HepG2 (cell line): Measurements from ENCODE around the gene CCDC50. TPM values are rescaled to one million over a fixed set of nuclear protein-coding genes. Genes with fewer than 3 reads are reported as not detected.
A peak's percentile ranks its signal among the peaks of the same experiment; 100 is the strongest.

Source experiments
- ATAC-seq: fragments of 200-7000 bp; cut with Tn5 transposase; 3 replicates; pipeline ENCODE4 v1.9.1; 2020; ENCODE audit warnings: mild to moderate bottlenecking, moderate library complexity
- BruUV-seq: library from RNA; stranded (reverse); fragments of 400-500 nt; replicated peaks from 2 replicates; lab custom pipeline; 2021; lab: Mats Ljungman, UMichigan
- CTCF ChIA-PET: fragments of 300-600 bp; formaldehyde crosslinking; extraction: SDS; loops from one replicate; lab custom pipeline; 2021; ENCODE audit warnings: low total read pairs, inconsistent platforms, low intra/inter-chr PET ratio; lab: Yijun Ruan, JAX
- POLR2A ChIA-PET: fragments of 350-600 bp; sonication (Branson Sonifier 250); formaldehyde crosslinking; loops from one replicate; lab custom pipeline; 2020; ENCODE audit warnings: antibody characterized with exemption, inconsistent platforms; lab: Yijun Ruan, JAX
- DNase-seq: peaks from one replicate; pipeline ENCODE4 v3.0.0-alpha.2; 2015; ENCODE audit warnings: low spot score
- FAIRE-seq: peaks from 3 replicates; lab custom pipeline; 2011; peaks lifted over from hg19 to GRCh38; lab: Jason Lieb, UNC
- H2AFZ ChIP-seq: one replicate; pipeline ENCODE4 v1.6.1; 2011; ENCODE audit warnings: low read length, inconsistent platforms
- H3K27ac ChIP-seq: fragments of 300-600 bp; 3 replicates; pipeline ENCODE4 v1.8.0; 2011; ENCODE audit warnings: mixed run types, mild to moderate bottlenecking, mixed read lengths, low read length, inconsistent platforms; ENCODE audit not compliant: insufficient read depth; ENCODE audit errors: extremely low read length
- H3K27me3 ChIP-seq, 2 experiments: fragments of 200-600 bp in 1 of 2; 2 replicates in 1 of 2; 3 replicates in 1 of 2; pipeline versions ENCODE4 v1.6.0 to v1.8.0; 2011; ENCODE audit warnings: low read length in 2 of 2, mild to moderate bottlenecking in 2 of 2, moderate library complexity in 2 of 2, inconsistent platforms in 1 of 2; ENCODE audit not compliant: insufficient read depth in 2 of 2, control insufficient read depth in 1 of 2
- H3K36me3 ChIP-seq, 2 experiments: fragments of 200-600 bp in 1 of 2; replicated peaks in 1 of 2; 2 replicates in 1 of 2; 3 replicates in 1 of 2; pipeline versions ENCODE4 v1.5.1 to v1.8.0; 2011; ENCODE audit warnings: low read length in 2 of 2, inconsistent platforms in 1 of 2; ENCODE audit not compliant: insufficient read depth in 2 of 2, control insufficient read depth in 1 of 2
- H3K4me1 ChIP-seq: 2 replicates; pipeline ENCODE4 v1.5.1; 2012; ENCODE audit warnings: low read length, inconsistent platforms; ENCODE audit not compliant: insufficient read depth
- H3K4me2 ChIP-seq: 2 replicates; pipeline ENCODE4 v1.6.0; 2011; ENCODE audit warnings: low read depth, low read length, inconsistent platforms
- H3K4me3 ChIP-seq, 3 experiments: fragments of 200-600 bp in 1 of 3; sonication (generic), shearing (Covaris generic) in 1 of 3; replicated peaks in 1 of 3; 2 replicates each; pipeline ENCODE4 v1.5.1; 2011 to 2016; ENCODE audit warnings: low read length in 3 of 3, inconsistent platforms in 2 of 3, low read depth in 2 of 3, mild to moderate bottlenecking in 2 of 3, control low read depth in 1 of 3, mixed read lengths in 1 of 3; ENCODE audit not compliant: insufficient read depth in 1 of 3
- H3K79me2 ChIP-seq: one replicate; pipeline ENCODE4 v1.6.1; 2011; ENCODE audit warnings: low read length, inconsistent platforms; ENCODE audit not compliant: insufficient read depth
- H3K9ac ChIP-seq: 2 replicates; pipeline ENCODE4 v1.6.0; 2011; ENCODE audit warnings: mild to moderate bottlenecking, low read depth, low read length, inconsistent platforms; ENCODE audit not compliant: insufficient read depth
- H3K9me3 ChIP-seq: 2 replicates; pipeline ENCODE4 v1.5.1; 2012; ENCODE audit warnings: mild to moderate bottlenecking, low read length
- H4K20me1 ChIP-seq: 2 replicates; pipeline ENCODE4 v1.6.0; 2011; ENCODE audit warnings: inconsistent platforms, mild to moderate bottlenecking, low read length, moderate library complexity; ENCODE audit not compliant: insufficient read depth
- BCL6 ChIP-seq: IDR thresholded peaks from 2 replicates; pipeline ENCODE4 v1.6.1; 2016; ENCODE audit warnings: missing genetic modification reagents, missing compliant biosample characterization
- DDIT3 ChIP-seq: sonication (generic); formaldehyde crosslinking; IDR thresholded peaks from 2 replicates; pipeline ENCODE4 v1.4.0; 2020; ENCODE audit warnings: mild to moderate bottlenecking, missing genetic modification reagents
- EZH2 ChIP-seq: conservative IDR thresholded peaks from 2 replicates; pipeline ENCODE4 v1.6.1; 2012; ENCODE audit warnings: mild to moderate bottlenecking, low read depth, low read length, moderate library complexity
- MLXIP ChIP-seq: sonication (generic); formaldehyde crosslinking; IDR thresholded peaks from 2 replicates; pipeline ENCODE4 v1.9.0; 2021; ENCODE audit warnings: missing genetic modification reagents, borderline replicate concordance
- MXD1 ChIP-seq: sonication (generic); formaldehyde crosslinking; IDR thresholded peaks from 2 replicates; pipeline ENCODE4 v1.4.0; 2020; ENCODE audit warnings: mild to moderate bottlenecking, missing genetic modification reagents
- PRDM4 ChIP-seq: sonication (generic); formaldehyde crosslinking; IDR thresholded peaks from 2 replicates; pipeline ENCODE4 v1.9.0; 2021; ENCODE audit warnings: missing genetic modification reagents, borderline replicate concordance
- ZBTB3 ChIP-seq: sonication (generic); formaldehyde crosslinking; IDR thresholded peaks from 2 replicates; pipeline ENCODE4 v1.4.0; 2020; ENCODE audit warnings: low read depth, mild to moderate bottlenecking, moderate library complexity, missing genetic modification reagents, borderline replicate concordance
- ZMYM2 ChIP-seq: sonication (generic); formaldehyde crosslinking; IDR thresholded peaks from 2 replicates; pipeline ENCODE4 v1.8.0; 2022; ENCODE audit warnings: mild to moderate bottlenecking, missing genetic modification reagents
- ZNF383 ChIP-seq: sonication (generic); formaldehyde crosslinking; IDR thresholded peaks from 2 replicates; pipeline ENCODE4 v1.4.0; 2020; ENCODE audit warnings: missing genetic modification reagents, mild to moderate bottlenecking, borderline replicate concordance
- ZNF547 ChIP-seq: sonication (generic); formaldehyde crosslinking; IDR thresholded peaks from 2 replicates; pipeline ENCODE4 v1.5.1; 2020; ENCODE audit warnings: mild to moderate bottlenecking, missing genetic modification reagents
- ZNF788 ChIP-seq: sonication (generic); formaldehyde crosslinking; IDR thresholded peaks from 2 replicates; pipeline ENCODE4 v1.5.0; 2020; ENCODE audit warnings: mild to moderate bottlenecking, missing genetic modification reagents, borderline replicate concordance
- WGBS: methylation state at CpG from one replicate; pipeline ENCODE4 v1.1.6; 2017; ENCODE audit warnings: low lambda C conversion rate; 5-methylcytosine and 5-hydroxymethylcytosine counted together
- in situ Hi-C: cut with HindIII; loops from 2 replicates; pipeline ENCODE4 v1.10.0; 2017; ENCODE audit warnings: low pct_unique_long_range_greater_than_20kb; ENCODE audit not compliant: extremely low pct_ligation_motif_present
- intact Hi-C: fragments of 100-400 bp; cut with micrococcal nuclease; formaldehyde crosslinking; loops from one replicate; pipeline ENCODE4 v1.10.0; 2022; ENCODE audit not compliant: unreplicated experiment
- polyA plus RNA-seq, 8 experiments: library from polyadenylated mRNA; depleted of rRNA in 3 of 8; stranded (reverse) in 7 of 8; unstranded in 1 of 8; fragments of >200 nt; fragmentation: Illumina TruSeq in 4 of 8; extraction: Trizol in 4 of 8; gene quantifications; 2 replicates each; pipeline versions ENCODE4 v1.2.1 to v1.2.3, GENCODE V29; 2011 to 2016; ENCODE audit warnings: low read depth in 4 of 8, missing spikeins in 1 of 8, mixed read lengths in 1 of 8; ENCODE audit not compliant: insufficient read depth in 1 of 8
- total RNA-seq, 5 experiments: library from RNA; depleted of rRNA; stranded (reverse); fragments of >200 nt; fragmentation: Illumina TruSeq; extraction: Trizol; gene quantifications; 2 replicates each; pipeline ENCODE4 v1.2.3, GENCODE V29; 2016; ENCODE audit warnings: low read depth in 1 of 5

Gene CCDC50
- total and polyA plus RNA-seq, 2 of the 13 experiments (the other 11 are each of a cell fraction or from before 2014, with no cell fraction given) = 47.6 to 66.4 TPM

GRCh38 chr3:191294291-191294690, 34.9 kb upstream of the CCDC50 start:
- CTCF ChIA-PET = no interaction called here

GRCh38 chr3:191296041-191296541, 33.1 kb upstream of the CCDC50 start:
- BruUV-seq = no TSS peak
- TF ChIP-seq MLXIP (CRISPR knock-in tag) (no peak), PRDM4 (CRISPR knock-in tag) (no peak), BCL6 (peak; percentile 62; the same call in 1 of the 2 replicates)
- ATAC-seq (no peak), DNase-seq (no peak), FAIRE-seq (no peak)
- Histone ChIP-seq H3K36me3 (no peaks in the 10 kb centered on the region), H4K20me1 (no peaks in the 10 kb centered on the region), H3K79me2 (no peaks in the 10 kb centered on the region), H3K9ac (no peak overlapping the region), H3K27ac (no peak overlapping the region), H3K27me3 (no peaks in the 10 kb centered on the region; a peak in 1 of 5 replicates), H3K4me3 (no peak overlapping the region), H2AFZ (no peak overlapping the region), H3K9me3 (no peaks in the 10 kb centered on the region), H3K4me2 (no peak overlapping the region), H3K4me1 (no peaks in the 10 kb centered on the region)
- ChIA-PET CTCF (no interaction called here), POLR2A (no interaction called here)
- intact Hi-C loops (no loop called here), in situ Hi-C loops (no loop called here)
- WGBS = 31% methylated on average over 4 of the region's 4 CpGs

More at GRCh38 chr3:191294291-191294690, 34.9 kb upstream of the CCDC50 start:
- Histone ChIP-seq H3K9ac (no peak overlapping the region), H2AFZ (no peak overlapping the region), H3K27me3 (no peaks in the 10 kb centered on the region; a peak in 1 of 5 replicates), H3K4me3 (no peak overlapping the region), H4K20me1 (no peaks in the 10 kb centered on the region), H3K4me1 (no peaks in the 10 kb centered on the region), H3K79me2 (no peaks in the 10 kb centered on the region), H3K36me3 (no peaks in the 10 kb centered on the region), H3K4me2 (no peak overlapping the region), H3K9me3 (no peaks in the 10 kb centered on the region), H3K27ac (no peak overlapping the region)
- BruUV-seq = no TSS peak
- FAIRE-seq (no peak), ATAC-seq (no peak), DNase-seq (no peak)
- in situ Hi-C loops = no loop called here
- no peak for TF ChIP-seq MXD1 (CRISPR knock-in tag)
- TF ChIP-seq ZBTB3 (CRISPR knock-in tag) = no peak
- TF ChIP-seq ZNF788 (CRISPR knock-in tag) = no peak
- TF ChIP-seq ZNF547 (CRISPR knock-in tag) = no peak
- no peak for TF ChIP-seq DDIT3 (CRISPR knock-in tag)
- TF ChIP-seq ZMYM2 (CRISPR knock-in tag) = no peak
- no peak for TF ChIP-seq EZH2
- TF ChIP-seq ZNF383 = no peak
- intact Hi-C loops = no loop called here
- POLR2A ChIA-PET = no interaction called here
- 47% methylated on average over 1 of the region's 1 CpG for WGBS
